GM18868 (cell line): ENCODE data around the gene PCSK6.

Experiments
- ATAC-seq: cut with Tn5 transposase; IDR thresholded peaks from one replicate; pipeline ENCODE4 v1.9.1; 2021; ENCODE audit warnings: mild to moderate bottlenecking, moderate library complexity; ENCODE audit not compliant: unreplicated experiment

Gene PCSK6

GRCh38 chr15:101499863-101500713 is 10.6 kb upstream of the PCSK6 start:
- ATAC-seq, result peak; percentile 60

- no peak for ATAC-seq
These were observed 9.4 kb upstream of the PCSK6 start for GRCh38 chr15:101498717-101499480.

DNA sequence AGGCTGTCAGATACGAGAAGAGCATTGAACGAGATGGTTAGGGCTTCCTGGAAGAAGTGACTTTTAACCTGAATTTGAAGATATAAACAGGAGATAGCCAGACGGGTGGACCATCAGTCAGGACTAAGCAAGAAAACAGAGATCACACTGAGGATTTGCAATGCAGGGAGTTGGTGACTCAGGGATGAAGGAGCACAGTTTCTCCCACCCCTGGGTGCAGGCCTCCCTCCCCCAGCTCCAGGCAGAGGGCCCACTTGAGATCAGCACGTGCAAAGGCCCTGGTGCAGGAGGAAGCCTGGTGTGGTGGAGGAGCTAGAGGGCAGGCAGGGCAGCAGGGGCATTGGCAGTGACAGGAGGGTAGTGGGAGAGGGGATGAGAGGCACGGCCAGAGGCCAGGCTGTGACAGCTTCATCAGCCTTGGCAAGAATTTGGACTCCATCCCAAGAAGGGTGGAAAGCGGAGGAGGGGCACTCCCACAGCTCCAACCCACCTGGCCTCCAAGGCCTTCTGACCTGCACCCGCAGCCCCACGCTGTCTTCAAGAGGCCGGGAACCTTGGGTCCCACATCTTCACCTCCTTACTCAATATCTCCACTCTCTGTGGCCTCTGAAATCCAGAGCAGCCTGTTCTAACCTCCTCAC is 8.7 kb upstream of the PCSK6 start:
- ATAC-seq, result no peak

GRCh38 chr15:101497484-101498034 is 8.1 kb upstream of the PCSK6 start:
- no peak for ATAC-seq

- ATAC-seq, result no peak
These were observed 7.5 kb upstream of the PCSK6 start for GRCh38 chr15:101497017-101497416.

DNA sequence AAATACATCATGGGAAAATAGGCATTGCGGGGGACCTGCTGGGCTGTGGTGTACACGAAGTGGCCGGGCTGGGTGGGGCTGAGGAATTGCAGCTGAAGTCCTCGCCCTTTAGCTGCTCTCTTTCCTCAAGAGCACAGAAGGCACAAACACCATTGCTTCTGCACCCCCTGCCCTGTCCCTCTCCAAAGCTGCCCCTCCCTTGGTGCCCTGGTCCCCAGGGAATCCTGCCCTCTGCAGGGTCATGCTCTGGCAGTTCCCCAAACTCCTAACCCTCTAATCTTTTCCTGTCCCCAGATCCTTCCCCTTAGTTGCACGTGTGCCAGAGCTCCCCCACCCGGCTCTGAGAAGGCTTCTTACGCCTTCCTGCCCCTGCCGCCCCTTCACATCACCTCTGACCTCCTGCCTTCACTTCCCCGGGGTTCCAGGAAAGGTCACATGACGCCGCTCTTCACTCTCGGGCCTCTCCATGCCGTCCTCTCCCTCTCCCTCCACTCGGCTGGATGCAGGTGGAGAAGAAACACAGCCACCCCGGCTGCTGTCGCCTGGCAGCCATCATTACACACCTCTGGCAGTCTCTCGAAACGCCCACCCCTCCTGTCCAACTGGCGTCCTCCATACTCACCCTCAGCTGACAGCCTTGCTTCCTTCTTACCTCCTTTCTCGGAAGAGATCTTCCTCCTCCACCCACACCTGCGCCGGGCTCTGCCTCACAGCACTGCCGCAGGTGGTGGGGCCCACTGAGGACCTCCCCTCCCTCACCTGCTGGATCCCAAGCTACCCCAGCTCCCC is 6.9 kb upstream of the PCSK6 start:
- no peak for ATAC-seq

DNA sequence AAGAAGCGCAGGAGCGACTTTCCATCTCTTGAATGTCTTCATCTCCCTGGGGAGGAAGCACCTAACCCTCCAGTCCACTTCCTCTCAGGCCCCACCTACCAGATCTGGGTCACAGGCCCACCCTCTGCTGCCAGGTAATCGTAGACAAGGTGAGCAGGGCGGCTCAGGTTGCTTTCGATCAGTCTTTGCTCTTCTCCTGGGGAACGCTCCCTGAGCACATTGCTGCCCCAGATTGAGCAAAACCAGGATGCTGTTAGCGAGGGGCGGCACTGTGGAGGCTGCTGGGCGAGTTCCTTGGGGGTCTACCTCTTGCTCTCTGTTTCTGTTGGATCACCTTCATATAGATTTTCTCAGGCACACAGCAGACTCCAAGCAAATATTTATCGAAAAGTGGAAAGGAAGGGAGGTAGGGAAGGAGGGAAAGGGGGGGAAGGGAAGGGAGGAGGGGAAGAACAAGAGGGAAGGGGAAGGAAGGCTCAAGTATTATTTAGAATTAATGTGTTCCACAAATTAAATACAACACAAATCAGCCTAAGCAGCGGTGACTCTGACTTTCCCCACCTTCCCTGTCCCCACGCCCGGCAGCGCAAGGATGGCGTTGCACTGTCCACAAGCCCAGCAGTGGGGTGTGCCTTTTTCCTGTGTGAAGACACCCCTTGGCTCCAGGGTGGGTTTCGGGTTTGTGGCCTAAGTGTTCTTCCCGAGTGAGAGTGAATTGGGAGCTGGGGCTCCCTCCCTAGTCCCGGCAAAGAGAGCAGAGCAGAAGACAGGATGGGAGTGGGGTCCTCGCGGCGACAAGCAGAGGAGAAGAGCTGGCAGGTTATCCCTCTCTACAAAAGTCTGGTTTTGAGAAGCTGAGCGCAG is 6.1 kb upstream of the PCSK6 start:
- no peak for ATAC-seq

DNA sequence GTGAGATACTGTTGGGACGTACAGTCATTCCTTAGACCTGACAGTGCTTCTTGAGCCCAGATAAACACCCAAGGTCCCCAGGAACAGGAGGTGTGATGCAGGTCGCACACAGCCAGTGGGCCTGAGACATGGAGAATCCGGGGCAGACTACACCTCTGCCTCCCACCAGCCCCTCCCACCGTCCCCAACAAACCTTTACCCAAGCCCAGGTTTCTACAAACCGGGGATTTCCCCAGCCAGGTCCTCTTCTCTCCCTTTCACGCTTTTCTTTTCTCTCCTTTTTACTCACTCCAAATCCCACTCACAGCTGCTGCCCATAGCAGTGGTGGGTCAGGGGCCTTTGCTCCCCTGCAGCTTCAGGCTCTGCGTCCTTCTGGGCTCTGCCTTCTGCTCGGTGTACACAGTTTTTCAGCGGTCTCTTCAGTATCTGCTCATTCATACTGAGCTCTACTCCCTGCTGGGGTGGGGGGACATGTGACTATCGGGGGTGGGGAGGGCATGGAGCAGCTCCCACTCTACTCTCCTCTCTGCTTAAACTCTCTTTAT is 4.8 kb upstream of the PCSK6 start:
- no peak for ATAC-seq

- no peak for ATAC-seq
These were observed 3.5 kb upstream of the PCSK6 start for GRCh38 chr15:101492766-101493692.

DNA sequence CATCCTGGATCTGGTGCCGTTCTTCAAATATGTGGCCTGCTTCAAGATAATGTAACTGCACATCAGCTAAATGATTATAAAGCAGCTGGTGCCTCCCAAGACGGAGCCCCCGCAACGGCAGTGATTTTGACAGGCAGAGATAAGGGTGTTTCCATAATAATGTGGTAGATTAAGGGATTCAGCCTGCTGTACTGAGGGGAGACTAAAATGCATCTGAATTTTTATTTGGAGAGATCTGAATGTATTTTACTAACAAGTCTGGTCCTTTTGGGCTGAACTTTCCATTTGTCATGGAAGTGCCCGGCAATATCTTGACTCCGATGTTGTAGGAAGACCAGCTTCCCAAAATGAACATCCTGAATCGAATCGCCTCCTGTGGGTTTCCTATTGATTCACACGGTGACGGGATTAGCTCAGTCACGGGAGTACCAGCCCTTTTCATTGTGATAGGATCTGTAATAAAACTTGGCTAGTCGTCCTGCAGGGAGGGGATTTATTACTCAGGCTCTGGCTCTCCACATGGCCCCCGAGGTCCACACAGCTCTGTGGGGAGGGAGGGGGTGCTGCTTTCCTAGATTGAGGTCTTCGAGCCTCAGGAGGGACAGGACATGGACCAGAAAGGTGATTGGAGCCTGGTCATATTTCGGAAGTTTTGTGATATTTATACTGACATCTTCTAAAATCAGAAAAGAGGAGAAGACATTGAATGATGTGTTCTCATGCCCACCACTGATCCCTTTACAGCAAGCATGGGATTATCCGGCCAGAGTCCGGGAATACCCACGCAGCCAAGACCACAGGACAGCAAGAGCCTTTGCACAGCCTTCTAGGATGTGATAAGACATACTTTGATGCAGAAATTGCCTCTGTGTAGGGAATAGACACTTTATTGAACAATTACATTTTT is 2.5 kb upstream of the PCSK6 start:
- ATAC-seq, result no peak

DNA sequence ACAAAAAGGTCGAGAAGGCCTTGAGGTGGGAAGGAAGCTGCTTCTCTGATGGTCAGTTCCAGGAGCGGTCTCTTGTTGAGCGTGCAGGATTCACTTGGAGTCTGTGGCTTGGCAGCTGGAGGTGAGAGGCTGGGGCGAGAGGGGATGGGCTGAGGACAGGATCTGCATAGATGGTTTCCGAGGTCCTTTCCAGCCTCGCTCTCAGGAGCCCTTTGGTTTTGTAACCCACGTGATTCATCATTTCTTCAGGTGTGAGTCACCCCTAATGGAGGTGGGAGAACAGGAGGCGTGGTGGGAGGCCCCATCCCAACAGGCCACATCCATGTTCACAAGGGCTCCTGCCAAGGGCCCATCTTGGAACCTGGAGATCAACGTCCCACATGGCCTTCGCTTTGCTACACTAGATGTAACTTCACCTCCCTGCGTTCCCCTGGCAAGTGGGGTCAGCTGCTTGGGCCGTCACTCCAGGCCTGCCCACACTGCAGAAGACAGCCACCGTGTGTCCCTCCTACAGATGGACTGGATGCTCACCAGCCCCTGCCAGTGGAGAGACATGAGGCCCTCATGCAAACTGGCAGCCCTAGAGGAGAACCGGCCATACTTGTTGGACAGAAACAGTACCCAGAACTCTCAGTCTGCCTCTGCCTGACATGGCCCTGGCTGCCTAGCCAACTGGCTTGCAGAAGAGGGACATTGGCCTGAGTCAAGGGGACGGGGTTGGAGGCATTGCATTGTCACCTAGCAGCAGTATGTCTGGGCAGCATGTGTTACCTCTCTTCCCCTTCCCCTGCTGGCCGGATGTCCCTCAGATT is 1.6 kb upstream of the PCSK6 start:
- ATAC-seq, result no peak

- no peak for ATAC-seq
These were observed 943 bp upstream of the PCSK6 start for GRCh38 chr15:101490408-101490891.

DNA sequence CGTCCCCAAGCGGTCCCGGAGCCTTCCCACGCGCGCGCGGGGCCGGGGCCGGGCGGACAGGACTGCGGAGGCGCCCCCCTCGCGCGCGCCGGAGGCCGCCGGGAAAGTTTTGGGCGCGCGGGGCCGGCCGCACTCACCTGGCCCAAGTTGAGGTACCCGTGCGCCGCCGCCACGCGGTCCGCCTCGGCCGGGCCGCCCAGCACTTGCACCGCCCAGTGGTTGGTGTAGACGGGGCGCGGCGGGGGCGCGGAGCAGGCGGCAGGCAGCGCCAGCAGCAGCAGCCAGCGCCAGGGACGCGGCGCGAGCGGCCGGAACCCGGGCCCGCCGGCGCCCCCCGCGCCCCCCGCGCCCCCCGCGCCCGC is 289 bp downstream of the PCSK6 start:
- ATAC-seq, result no peak

DNA sequence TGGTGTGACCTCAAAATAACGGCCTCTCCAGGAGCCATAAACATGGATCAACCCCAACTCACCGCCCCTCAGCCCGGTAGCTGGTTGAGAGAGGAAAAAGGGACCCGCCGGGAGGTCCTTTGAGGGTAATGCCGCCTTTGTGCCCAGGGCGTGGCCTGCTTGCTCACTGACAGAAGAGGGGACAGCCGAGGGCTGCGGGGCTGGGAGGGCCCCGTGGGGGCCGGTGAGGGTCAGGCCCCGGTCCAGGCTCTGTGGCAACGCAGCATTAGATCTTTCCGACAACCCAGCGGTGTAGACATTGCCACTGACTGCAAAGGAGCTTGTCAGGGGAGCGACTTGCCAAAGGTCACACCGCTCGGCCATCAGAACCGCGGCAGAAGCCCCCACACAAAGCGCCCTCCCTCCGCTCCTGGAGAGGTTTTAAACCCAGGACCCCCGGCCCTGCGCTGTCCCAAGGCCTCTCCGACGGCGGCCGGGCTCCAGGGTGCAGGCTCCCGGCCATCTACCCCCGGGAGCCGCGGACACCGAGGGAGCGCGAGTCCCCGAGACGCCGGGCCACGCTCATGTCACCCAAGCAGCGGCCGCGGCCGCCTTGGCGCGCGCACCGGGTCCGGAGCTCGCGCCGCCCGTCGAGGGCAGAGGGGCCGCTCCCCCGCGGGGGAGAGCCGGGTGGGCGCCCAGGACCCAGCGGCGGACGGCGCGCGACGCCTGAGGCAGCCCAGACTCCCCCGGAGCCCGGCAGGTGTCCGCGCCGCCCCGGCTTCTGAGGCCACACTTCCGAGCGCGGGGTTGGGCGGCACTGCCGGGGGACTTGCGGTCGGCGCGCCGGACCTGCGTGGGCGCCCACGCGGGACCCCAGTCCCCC is 975 bp downstream of the PCSK6 start:
- no peak for ATAC-seq

DNA sequence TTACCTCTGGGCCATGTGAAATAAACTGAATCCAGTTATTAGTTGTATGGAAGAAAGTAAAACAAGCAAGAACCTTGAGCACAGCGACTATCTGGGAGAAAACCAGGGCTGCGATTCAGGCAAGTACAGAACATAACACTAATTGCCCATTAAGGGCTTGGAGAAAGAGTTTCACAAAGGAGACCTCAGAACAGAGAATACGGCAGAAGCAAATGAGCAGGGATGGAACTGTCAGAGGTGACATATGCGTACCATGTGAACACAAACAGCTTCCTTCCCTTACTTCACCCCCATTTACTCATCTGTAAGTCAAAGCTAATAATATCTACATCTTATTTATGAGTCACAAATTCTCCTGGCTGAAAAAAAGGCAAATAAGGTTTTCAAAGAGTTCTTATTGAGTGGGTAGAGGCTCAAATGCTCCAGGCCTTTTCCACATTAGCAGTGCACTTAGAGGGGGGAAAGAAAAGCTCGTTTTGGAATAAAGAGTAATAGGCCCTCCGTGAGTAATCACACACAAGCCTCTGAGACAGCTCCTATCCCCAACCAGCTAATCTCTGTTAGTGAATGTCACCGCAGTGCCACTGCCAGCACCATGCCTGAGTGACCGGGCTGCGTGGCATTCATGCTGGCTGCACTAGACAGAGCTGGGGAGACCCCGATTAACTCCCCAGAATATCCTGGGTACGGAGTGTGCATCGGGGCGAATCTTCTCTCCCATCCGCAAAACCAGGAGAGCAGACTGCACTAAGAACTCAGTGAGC is 2.6 kb downstream of the PCSK6 start:
- ATAC-seq, result no peak
